C1 segment of cervical spinal cord (tissue), 14 donors: ENCODE measurements around the gene NOC4L.
"Not testable (repeated sequence)": the region's sequence is repeated elsewhere in the genome, so short reads cannot be mapped to it uniquely, and the experiment has no call there.

Experiments
- DNase-seq, 14 donors: peaks; one replicate each; lab custom pipeline; 2025; lab: John Stamatoyannopoulos, UW

Gene NOC4L

DNA sequence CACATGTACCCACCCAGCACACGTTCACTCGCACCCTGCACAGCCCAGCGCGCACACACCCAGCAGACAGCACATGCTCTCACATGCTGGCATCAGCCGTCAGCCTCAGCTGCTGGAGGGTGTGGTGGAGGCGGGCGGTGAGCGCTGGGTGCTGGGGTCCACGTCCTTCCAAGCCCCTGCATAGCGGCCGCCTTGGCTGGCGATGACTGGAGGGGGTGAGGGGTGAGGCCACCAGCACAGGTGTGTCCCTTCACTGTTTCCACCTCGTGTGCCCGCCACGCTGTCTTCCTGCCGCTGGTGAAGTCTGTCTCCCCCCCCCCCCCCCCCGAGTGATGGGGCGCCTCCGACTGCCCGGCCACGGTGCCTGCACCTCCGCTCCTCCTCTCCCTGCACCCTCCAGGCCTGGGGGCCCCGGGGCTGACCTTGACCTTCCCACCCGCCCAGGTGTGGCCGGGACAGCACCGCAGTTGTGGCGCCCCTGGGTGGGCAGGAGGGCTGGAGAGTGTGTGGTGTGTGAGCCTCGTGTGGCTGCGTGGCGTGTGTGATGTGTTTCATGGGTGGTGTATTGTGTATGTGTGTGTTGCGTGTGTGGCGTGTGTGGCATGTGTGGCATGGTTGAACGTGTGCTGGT lies 37.4 kb downstream of the NOC4L start:
- DNase-seq, result no peak

GRCh38 chr12:132182206-132182710 lies 38.0 kb downstream of the NOC4L start:
- DNase-seq, result no peak

- no peak for DNase-seq
Measured at GRCh38 chr12:132182711-132183365, 38.6 kb downstream of the NOC4L start.

DNA sequence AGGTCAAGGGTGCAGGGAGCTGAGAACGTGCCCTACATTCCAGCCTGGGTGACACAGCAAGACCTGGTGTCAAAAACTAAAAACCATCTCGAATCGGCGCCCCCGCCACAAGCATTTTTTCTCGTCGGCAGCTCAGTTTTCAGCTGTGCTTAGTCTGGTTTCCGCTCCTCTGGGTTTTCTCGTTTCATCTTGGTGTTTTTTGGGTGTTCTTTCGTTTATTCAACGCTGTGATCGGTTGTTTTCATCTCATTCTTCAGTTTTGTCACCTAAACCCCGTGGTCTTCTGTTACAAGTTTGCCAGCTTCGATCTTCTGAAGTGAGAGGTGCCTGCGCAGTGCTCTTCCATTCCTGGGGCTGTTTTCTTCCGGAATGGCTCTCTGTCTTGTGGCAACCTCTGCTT lies 41.4 kb downstream of the NOC4L start:
- no peak for DNase-seq

DNA sequence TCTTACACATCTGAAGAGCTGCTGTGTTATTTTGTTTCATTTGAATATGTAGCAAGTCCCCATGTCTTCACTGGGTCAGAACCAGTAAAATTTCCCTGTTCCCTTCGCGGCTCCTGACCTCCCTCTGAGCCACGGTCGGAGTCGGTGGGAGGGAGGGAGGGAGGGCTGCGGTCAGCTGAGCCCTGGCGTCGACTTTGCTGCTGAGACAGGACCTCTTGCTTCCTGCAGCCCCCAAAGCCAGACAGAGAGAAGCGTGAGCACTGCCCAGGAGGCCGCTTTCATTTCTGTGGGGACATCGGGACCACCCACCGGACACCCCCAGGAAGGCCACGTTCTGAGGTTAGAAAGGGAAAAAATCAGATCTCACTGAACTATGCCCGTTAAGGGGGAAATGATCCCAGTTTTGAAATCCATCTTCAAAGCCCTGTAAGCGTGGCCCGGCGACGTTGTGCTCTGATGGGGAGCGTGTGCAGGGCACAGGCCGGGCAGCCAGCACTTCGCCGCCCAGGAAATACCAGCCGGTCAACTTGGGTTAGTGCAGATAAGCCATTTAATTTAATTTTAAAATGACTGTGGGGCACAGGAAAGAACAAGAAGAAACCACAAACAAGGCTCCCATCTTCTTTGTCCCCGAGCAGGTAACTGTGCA lies 42.1 kb downstream of the NOC4L start:
- DNase-seq, result no peak

GRCh38 chr12:132186857-132187620 lies 42.8 kb downstream of the NOC4L start:
- no peak for DNase-seq

- no peak for DNase-seq
Measured at GRCh38 chr12:132187646-132188450, 43.6 kb downstream of the NOC4L start.

DNA sequence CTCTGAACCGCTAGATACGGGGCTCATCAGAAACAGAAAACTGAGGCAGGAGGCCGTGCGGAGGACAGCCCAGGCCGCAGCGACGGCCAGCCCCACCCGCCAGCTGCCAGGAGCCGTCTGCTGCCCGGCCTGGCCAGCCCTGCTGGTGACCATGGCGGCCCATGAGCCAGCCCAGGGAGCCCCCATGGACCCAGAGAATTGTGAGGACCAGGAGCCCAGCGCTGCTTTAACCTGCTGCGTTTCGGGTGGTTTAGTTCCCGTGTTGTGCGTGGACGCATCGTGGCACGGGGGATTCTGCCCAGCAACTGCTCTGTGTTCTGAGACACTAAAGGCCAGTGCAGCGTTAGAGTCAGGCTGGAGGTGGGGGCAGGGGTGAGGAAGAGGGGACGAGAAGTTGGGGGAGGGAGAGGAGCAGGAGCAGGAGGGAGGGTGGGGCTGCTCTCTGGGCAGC lies 44.2 kb downstream of the NOC4L start:
- DNase-seq, result no peak

DNA sequence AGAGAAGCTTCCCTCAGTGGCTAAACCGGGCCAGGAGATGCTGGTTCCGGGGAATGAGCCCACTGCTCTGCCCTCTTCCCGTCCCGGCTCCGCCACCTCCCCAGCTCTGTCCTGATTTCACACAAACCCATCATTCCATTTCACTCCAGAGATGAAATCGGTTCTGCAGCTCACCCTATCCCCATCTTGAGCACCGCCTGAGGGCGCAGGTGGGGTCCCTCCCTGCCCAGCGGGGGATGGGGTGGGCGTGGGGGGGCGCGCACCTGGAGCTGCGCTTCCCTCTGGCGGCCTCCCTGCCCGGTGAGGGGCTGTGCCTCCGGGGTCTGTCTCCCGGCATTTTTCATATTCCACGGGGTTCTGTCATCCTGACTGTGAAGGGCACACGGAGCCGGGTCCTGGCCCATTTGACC lies 44.7 kb downstream of the NOC4L start:
- DNase-seq, result no peak

DNA sequence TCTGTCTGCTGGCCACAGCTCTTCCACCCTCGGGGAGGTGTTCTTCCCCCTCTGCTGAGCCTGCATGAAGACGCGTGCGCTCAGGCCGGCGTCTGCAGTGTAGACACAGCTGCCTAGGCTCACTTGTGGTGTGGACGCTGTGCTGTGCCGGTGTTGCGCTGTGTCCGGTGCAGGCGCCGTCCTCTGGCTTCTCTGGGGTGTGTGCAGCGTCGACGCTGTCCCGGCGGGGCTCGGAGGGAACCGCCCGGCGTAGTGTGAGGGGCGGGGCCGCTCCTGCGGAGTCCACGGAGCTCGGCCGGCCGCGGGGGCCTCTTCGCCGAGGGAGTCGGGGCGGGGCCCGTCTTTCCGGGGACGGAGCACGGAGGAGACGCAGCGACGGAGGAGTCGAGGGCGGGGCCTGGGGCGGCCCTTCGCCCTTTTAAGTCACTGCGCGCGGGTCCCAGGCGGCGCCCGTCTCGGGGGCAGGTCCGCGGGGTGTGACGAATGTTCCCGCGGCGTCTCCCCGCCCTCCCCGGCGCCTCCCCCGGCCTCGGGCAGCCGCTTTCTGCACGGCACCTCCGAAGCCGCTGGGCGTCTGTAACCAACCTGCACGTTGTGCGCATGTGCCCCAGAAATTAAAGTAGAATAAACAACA lies 45.2 kb downstream of the NOC4L start:
- peak in 9 of 14 donors; percentile 18 to 71 (median 40) for DNase-seq

DNA sequence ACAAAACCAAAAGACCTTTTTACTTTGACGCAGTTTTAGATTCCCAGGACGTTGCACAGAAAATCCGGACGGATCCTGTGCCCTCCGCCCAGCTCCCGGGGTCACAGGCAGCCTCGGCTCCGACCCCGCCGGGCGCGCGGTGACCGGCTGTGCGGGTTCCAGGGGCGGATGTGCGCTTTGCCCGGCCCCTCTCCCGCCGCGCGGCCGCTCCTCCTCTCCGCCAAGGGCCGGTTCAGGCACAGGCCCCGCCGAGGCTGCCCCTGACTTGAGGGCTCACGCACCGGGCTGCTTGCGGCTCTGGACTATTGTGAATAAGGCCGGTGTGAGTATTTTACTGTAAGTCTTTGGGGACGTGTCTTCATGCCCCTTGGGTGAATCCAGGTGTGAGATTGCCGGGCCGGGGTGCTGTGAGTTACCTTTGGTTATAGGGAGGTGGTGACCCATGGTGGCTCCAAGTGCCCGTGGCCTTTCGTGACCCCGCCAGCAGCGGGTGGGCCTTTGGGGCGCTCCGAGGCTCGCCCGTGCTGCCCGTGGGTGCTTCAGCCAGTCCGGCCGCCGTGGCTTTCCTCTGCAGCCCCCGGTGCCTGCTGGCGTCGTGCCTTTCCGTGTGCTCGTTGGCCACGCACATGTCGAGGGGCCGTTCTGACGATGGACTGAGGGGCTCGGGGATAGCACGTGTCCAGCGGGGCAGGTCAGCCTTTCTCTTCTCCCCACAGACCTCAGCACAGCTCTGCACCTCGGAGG lies 45.9 kb downstream of the NOC4L start:
- peak in 1 of 14 donors; percentile 49 for DNase-seq

DNA sequence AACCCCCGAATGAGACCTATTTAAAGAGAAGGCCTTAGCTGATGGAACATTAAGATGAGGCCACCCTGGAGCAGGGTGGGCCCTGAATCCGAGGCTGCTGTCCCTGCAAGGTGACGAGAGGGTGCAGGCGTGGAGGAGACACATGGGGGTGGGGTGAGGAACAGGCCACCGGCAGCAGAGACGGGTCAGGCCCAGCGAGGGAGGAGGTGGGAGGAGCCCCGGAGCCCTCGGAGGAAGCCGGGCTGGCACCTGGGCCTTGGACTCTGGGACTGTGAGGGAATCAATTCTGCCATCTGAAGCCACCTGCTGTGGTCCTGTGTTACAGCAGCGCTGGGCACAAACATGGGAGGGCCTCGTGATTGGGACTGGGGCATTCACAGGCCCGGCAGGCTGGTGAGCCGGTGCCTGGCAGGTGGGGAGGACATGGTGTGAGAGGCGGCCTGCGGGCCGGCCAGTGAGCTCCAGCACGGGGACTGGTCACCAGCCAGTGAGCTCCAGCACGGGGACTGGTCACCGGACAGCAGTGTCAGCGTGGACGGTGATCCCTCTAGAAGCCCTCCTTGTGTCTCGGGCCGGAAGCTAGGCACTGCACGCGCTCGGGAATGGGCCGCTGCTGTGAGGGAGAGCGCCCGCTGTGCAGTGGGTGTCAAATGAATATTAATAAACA lies 46.7 kb downstream of the NOC4L start:
- no peak for DNase-seq

DNA sequence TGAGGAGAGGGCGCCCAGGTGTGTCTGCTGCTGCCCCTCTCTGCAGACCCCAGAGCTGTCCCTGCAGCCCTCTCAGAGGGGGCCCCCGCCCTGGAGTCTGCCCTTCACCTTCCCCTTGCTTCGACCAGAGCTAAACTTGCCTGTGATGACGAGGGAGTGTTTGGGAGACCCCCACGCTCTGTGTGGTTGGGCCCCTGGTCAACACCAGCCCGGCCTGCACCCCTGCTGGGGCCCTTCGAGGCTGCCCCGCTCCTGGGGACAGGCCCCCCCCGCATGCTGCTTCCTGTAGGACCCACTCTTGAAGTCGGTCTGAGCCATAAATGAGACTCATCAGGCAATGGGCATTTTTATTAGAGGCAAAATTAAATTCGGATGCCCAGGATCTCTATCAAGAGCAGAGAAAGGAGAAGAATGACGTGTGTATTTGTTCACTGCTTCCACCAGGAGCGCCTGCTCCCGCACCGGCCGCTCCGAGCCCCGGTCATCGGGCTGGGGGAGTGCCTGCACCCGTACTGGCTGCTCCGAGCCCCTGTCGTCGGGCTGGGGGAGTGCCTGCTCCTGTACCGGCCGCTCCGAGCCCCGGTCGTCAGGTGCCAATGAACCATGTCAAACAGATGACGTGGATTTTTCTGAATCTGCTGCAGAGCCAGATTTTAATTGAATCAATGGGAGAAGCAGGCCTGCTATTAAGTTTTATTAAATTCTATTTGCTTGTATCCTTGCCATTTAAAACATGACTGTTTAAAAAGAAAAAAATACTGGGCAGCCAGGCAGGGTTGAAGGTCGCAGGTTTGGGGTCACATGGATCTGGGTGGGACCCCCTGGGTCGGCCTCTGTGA lies 47.7 kb downstream of the NOC4L start:
- no peak for DNase-seq

DNA sequence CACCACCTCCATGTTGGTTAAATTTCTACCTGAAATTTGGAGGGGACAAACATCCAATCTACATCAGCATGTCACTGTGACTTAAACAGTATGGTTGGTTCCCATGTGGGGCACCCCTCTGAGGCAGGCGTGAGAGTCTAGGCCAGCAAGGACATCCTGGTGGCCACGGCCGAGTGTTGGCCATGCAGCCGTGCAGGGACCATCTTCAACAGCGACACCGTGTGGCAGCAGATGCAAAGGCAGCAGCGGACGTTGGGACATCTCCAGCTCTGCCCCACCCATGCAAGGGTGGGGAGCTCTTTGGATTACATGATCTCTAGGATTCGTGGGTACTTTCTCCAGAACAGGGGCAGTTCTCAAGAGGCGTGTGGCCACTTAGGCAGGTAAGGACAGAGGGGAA lies 49.8 kb downstream of the NOC4L start:
- no peak for DNase-seq

GRCh38 chr12:132194556-132194955 lies 50.3 kb downstream of the NOC4L start:
- peak in 1 of 14 donors; percentile 4 for DNase-seq

GRCh38 chr12:132195242-132195641 lies 51.0 kb downstream of the NOC4L start:
- DNase-seq, result not testable (repeated sequence)

DNA sequence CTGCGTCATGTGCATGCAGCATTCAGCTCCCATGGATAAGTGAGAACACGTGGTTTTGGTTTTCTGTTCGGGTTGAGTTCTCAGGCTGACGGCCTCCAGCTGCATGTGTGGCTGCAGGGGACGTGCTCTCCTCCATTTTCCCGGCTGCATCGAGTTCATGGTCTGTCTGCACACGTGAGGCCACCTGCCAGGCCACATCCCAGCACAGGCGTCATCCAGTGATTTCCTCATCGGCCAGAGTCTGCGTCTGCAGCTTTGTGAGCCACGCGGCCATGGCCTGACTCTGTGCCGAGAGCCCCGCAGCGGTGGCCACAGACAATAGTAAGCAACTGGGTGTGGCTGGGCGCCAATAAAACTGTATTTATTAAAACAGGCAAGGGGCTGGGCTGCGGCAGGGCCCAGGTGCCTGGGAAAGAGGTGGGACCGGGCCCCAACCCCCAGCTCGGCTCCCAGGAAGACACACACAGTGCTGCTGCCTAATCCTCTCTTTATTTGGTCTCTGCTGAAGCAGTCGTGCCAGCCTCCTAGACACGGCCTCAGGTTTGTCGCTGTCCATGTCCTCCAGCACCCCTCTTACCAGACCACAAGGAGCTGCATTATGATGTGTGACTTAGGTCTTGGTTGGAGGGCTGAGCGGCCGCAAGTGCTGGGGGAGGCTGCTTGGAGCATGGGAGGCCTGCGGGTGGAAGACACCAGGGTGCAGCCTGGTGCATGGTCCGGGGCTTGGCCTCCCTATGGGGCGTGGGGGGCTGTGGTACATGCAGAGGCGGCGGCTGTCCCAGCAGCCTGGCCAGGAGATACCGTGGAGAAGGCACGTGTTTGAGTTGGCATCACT lies 52.0 kb downstream of the NOC4L start:
- DNase-seq, result no peak
